HEK293 (cell line): ENCODE measurements around the gene C16orf86.

Experiments
- REST ChIP-seq: fragments of 450-650 bp; formaldehyde crosslinking; IDR thresholded peaks from 2 replicates; pipeline ENCODE4 v1.5.1; 2016; ENCODE audit warnings: missing biosample characterization, missing genetic modification characterization
- YY1 ChIP-seq: fragments of 450-650 bp; formaldehyde crosslinking; IDR thresholded peaks from 2 replicates; pipeline ENCODE4 v1.5.1; 2018; ENCODE audit warnings: missing biosample characterization, missing genetic modification characterization
- ZNF768 ChIP-seq: fragments of 450-650 bp; formaldehyde crosslinking; IDR thresholded peaks from 2 replicates; pipeline ENCODE4 v1.5.1; 2018; ENCODE audit warnings: missing biosample characterization, mild to moderate bottlenecking, missing genetic modification characterization

- TF ChIP-seq REST (tag by site-specific recombination): no peak
- TF ChIP-seq YY1 (tag by site-specific recombination): no peak
- no peak for TF ChIP-seq ZNF768 (tag by site-specific recombination)
Observed at GRCh38 chr16:67679935-67680897, 13.6 kb downstream of the C16orf86 start.
